Measurements from ENCODE around the gene ISL2. TPM values are rescaled to one million over a fixed set of nuclear protein-coding genes. Genes with fewer than 3 reads are reported as not detected.
A peak's percentile ranks its signal among the peaks of the same experiment; 100 is the strongest.

Gene ISL2
- total RNA-seq, 2 experiments from 2014 or later: not detected

DNA sequence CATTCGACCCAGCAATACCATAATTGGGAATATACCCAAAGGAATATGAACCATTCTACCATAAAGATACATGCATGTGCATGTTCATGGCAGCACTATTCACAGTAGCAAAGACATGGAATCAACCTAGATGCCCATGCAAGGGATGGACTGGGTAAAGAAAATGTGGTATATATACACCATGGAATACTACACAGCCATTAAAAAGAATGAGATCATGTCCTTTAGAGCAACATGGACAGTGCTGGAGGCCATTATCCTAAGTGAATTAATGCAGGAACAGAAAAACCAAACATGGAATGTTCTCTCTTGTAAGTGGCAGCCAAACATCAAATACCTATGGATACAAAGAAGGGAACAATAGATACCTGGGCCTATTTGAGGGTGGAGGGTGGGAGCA lies 32.7 kb upstream of the ISL2 start:
- no peak overlapping the region for H3K4me3 Mint-ChIP-seq
- POLR2A ChIA-PET: no interaction called here
- DNase-seq (no peak), ATAC-seq (ENCODE audit: poor library complexity) (no peak)
- H3K9me3 Mint-ChIP-seq: peaks cover 2% of the 10 kb centered on the region
- Histone ChIP-seq H3K36me3 (ENCODE audit: insufficient read depth, low read length) (no peaks in the 10 kb centered on the region), H3K4me3 (ENCODE audit: low read length) (no peak overlapping the region), H3K27me3 (ENCODE audit: control insufficient read depth in 1 of 2, insufficient read depth in 2 of 2, low read length in 2 of 2) (no peaks in the 10 kb centered on the region), H3K9me3 (ENCODE audit: control insufficient read depth in 1 of 2, insufficient read depth in 1 of 2, low read length in 2 of 2) (no peaks in the 10 kb centered on the region), H3K27ac (ENCODE audit: low read depth in 1 of 2, low read length in 2 of 2) (no peak overlapping the region), H3K4me1 (ENCODE audit: insufficient read depth, low read length) (no peaks in the 10 kb centered on the region)
- CTCF ChIA-PET: no interaction called here
- no peaks in the 10 kb centered on the region for H3K27me3 Mint-ChIP-seq
- intact Hi-C loops (cut with DNase I, micrococcal nuclease): no loop called here
- no peaks in the 10 kb centered on the region for H3K36me3 Mint-ChIP-seq (ENCODE audit: low read depth)
- TF ChIP-seq, protein P1, sequence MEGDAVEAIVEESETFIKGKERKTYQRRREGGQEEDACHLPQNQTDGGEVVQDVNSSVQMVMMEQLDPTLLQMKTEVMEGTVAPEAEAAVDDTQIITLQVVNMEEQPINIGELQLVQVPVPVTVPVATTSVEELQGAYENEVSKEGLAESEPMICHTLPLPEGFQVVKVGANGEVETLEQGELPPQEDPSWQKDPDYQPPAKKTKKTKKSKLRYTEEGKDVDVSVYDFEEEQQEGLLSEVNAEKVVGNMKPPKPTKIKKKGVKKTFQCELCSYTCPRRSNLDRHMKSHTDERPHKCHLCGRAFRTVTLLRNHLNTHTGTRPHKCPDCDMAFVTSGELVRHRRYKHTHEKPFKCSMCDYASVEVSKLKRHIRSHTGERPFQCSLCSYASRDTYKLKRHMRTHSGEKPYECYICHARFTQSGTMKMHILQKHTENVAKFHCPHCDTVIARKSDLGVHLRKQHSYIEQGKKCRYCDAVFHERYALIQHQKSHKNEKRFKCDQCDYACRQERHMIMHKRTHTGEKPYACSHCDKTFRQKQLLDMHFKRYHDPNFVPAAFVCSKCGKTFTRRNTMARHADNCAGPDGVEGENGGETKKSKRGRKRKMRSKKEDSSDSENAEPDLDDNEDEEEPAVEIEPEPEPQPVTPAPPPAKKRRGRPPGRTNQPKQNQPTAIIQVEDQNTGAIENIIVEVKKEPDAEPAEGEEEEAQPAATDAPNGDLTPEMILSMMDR (IDR thresholded peaks at IDR 0.05): no peak
- peaks cover 21% of the 10 kb centered on the region for H3K4me1 Mint-ChIP-seq (ENCODE audit: low read depth)
- no peak overlapping the region for H3K27ac Mint-ChIP-seq

DNA sequence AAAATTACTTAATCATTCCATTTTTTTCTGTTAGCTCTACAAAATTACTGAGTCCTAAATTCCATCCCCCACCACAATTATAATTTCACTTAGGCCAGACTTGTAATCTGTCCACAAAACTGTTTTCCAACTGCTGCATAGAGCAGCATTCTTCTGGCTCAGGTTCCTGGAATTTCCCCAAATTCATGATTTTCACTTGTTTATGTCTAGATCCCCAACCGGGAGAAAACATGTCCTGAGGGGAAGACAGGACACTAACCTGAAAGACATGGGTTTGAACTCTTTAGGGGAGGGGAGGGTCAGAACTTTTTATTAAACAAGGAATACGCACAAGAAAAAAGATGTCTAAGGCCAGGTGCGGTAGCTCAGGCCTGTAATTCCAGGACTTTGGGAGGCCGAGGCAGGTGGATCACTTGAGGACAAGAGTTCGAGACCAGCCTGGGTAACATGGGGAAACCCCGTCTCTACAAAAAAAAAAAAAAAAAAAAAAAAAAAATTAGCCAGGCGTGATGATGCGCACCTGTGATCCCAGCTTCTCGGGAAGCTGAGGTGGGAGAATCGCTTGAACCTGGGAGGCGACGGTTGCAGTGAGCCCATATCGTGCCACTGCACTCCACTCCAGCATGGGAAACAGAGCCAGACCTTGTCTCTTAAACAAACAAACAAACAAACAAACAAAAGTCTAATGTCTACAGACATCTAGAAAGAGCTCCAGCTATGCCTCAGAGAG lies 26.8 kb upstream of the ISL2 start:
- Histone ChIP-seq H3K4me3 (ENCODE audit: low read length) (no peak overlapping the region), H3K4me1 (ENCODE audit: insufficient read depth, low read length) (peaks cover 15% of the 10 kb centered on the region), H3K27me3 (ENCODE audit: control insufficient read depth in 1 of 2, insufficient read depth in 2 of 2, low read length in 2 of 2) (no peaks in the 10 kb centered on the region), H3K27ac (ENCODE audit: low read depth in 1 of 2, low read length in 2 of 2) (no peak overlapping the region), H3K9me3 (ENCODE audit: control insufficient read depth in 1 of 2, insufficient read depth in 1 of 2, low read length in 2 of 2) (no peaks in the 10 kb centered on the region), H3K36me3 (ENCODE audit: insufficient read depth, low read length) (no peaks in the 10 kb centered on the region)
- peak overlapping the region; percentile 93 for H3K4me3 Mint-ChIP-seq
- ATAC-seq (ENCODE audit: poor library complexity): no peak
- DNase-seq: no peak
- peak overlapping the region; percentile 75 for H3K27ac Mint-ChIP-seq
- H3K9me3 Mint-ChIP-seq: peaks cover 2% of the 10 kb centered on the region
- no peaks in the 10 kb centered on the region for H3K27me3 Mint-ChIP-seq
- peaks cover 35% of the 10 kb centered on the region for H3K4me1 Mint-ChIP-seq (ENCODE audit: low read depth)
- ChIA-PET CTCF (no interaction called here), POLR2A (no interaction called here)
- intact Hi-C loops (cut with DNase I, micrococcal nuclease): no loop called here
- TF ChIP-seq, protein P1 (IDR thresholded peaks at IDR 0.05): no peak
- H3K36me3 Mint-ChIP-seq (ENCODE audit: low read depth): no peaks in the 10 kb centered on the region

DNA sequence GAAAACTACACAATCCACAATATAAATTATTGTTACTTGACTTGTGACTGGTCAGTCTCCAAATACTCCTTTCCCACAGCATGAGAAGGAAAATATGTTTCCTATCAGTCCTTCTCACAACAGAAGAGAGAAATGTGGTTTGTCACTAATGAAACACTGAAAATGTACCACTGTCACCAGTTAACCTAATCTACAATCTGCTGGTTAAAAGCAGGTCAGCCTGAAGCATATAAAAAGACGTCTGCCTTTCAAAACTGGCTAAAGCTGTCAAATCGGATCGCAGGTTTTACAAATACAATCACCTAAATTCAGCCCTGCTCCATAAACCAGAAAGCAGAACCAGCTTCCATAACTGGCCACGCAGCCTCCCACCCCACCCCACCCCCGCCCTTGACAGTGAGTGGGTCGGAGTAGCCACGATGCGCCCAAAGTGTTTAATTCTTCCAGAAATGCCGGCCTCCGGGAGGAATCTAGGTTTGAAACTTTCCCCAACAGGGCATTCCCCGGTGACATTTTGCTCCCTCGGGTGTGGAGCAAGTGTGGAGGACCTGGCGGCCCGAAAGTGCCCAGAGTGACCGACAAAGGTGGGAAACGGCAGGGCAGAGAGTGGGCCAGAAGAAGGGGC lies 26.0 kb upstream of the ISL2 start:
- peak; percentile 33 for ATAC-seq (ENCODE audit: poor library complexity)
- no peaks in the 10 kb centered on the region for H3K27me3 Mint-ChIP-seq
- Histone ChIP-seq H3K4me1 (ENCODE audit: insufficient read depth, low read length) (peaks cover 15% of the 10 kb centered on the region), H3K27ac (ENCODE audit: low read depth in 1 of 2, low read length in 2 of 2) (peak overlapping the region; percentile 5 to 42), H3K36me3 (ENCODE audit: insufficient read depth, low read length) (no peaks in the 10 kb centered on the region), H3K27me3 (ENCODE audit: control insufficient read depth in 1 of 2, insufficient read depth in 2 of 2, low read length in 2 of 2) (no peaks in the 10 kb centered on the region), H3K4me3 (ENCODE audit: low read length) (peak overlapping the region; percentile 98), H3K9me3 (ENCODE audit: control insufficient read depth in 1 of 2, insufficient read depth in 1 of 2, low read length in 2 of 2) (no peaks in the 10 kb centered on the region)
- H3K9me3 Mint-ChIP-seq: no peaks in the 10 kb centered on the region
- ChIA-PET POLR2A (interaction anchor here (1.7 kb wide), 1 partner anchor 24 kb away, joined by 6 read pairs; no protein-coding TSS in a partner anchor), CTCF (no interaction called here)
- TF ChIP-seq, protein P1 (IDR thresholded peaks at IDR 0.05): no peak
- intact Hi-C loops (cut with DNase I, micrococcal nuclease): no loop called here
- H3K4me3 Mint-ChIP-seq: peak overlapping the region; percentile 93
- H3K36me3 Mint-ChIP-seq (ENCODE audit: low read depth): no peaks in the 10 kb centered on the region
- H3K4me1 Mint-ChIP-seq (ENCODE audit: low read depth): peaks cover 30% of the 10 kb centered on the region
- peak in 3 of 14 experiments; percentile 11 to 46 (median 46) for DNase-seq
- H3K27ac Mint-ChIP-seq: peak overlapping the region; percentile 75

All from CD4-positive, alpha-beta T cell (primary cell).